ENCODE results near the gene JMJD4. TPM values are rescaled to one million over a fixed set of nuclear protein-coding genes. Genes with fewer than 3 reads are reported as not detected.

The JMJD4 gene
- total and polyA plus RNA-seq, 2 donors (not counting 3 experiments of a cell fraction or from before 2014, with no cell fraction given) = 17.3 to 31.2 TPM

DNA sequence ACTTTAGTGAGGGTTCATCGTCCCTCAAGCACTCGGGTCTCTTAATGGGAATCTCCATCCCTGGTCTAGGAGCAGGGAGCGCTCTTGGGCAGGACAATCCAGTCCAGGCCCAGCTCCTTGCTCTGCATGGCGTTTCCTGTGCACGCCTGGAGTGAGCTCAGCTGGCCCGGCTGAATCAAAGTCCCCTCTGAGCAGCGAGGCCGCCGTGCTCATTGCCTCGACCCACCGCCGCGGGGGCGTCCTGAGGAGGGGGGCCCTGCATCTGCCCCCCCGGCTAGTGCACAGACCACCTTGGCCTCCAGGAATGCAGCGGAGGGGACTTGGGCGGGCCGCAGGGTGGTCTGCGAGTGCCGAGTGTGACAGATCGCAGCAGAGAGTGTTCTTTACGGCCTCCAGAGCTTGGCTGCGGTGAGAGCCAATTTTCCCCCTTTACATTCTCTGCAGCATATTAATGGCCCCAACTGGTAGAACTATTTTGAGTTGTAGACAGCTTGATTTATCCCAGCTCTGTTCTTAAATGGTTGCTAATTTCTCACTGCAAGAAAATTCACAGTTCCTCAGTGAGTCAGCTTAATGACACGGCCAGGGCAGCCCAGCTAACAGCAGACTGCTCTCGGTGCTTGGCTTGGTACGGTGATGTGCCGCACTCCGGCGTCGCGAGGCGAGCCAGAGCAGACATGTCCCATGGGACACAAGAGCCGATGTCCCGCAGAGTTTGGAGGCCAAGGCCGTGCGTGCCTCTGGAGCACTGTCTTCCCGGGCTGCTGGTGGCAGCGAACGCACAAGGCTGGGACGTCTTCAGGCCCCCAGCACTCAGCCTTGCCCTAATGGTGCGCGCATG lies 39.9 kb upstream of the JMJD4 start:
- H3K4me1 ChIP-seq (ENCODE audit: control insufficient read depth, extremely low read depth, insufficient read depth, low read length) = peaks cover 10% of the 10 kb centered on the region

More for the DNA sequence above, 39.9 kb upstream of the JMJD4 start:
- H3K27me3 ChIP-seq (ENCODE audit: control insufficient read depth in 2 of 2, insufficient read depth in 2 of 2, low read length in 2 of 2) = no peaks in the 10 kb centered on the region
- H3K27ac ChIP-seq (ENCODE audit: insufficient read depth, low read depth, low read length) = no peak overlapping the region
- no peak for DNase-seq (ENCODE audit: low read depth, low spot score)
- H4K20me1 ChIP-seq (replicated peaks; ENCODE audit: control insufficient read depth, extremely low read depth, insufficient read depth, low read length) = no peaks in the 10 kb centered on the region
- intact Hi-C loops (cut with micrococcal nuclease) (no loop called here), dilution Hi-C loops (cut with MboI; ENCODE audit: extremely low pct_ligation_motif_present, low sequenced_read_pairs) (no loop called here)
- H3K9me3 ChIP-seq (replicated peaks; ENCODE audit: control insufficient read depth, insufficient read depth, low read length) = no peaks in the 10 kb centered on the region
- no TSS peak for BruUV-seq (replicated peaks)
- ChIA-PET CTCF (interaction anchor here (1.1 to 1.9 kb wide), 3 partner anchors 12 to 13 kb away, joined by 3 to 7 read pairs (median 4); no protein-coding TSS in a partner anchor), POLR2A (interaction anchor here (0.6 kb wide), 1 partner anchor 344 kb away, joined by 3 read pairs; no protein-coding TSS in a partner anchor)
- FAIRE-seq = no peak
- no peaks in the 10 kb centered on the region for H3K79me2 ChIP-seq (ENCODE audit: control insufficient read depth, insufficient read depth, low read length)
- no peak overlapping the region for H2AFZ ChIP-seq (ENCODE audit: low read depth, low read length)
- H3K4me2 ChIP-seq (ENCODE audit: insufficient read depth, low read length) = no peak overlapping the region
- TF ChIP-seq MYC (IDR thresholded peaks at IDR 0.05; ENCODE audit: low read depth, low read length) (no peak), EZH2 (IDR thresholded peaks at IDR 0.05; ENCODE audit: borderline replicate concordance, low read depth, low read length, severe bottlenecking) (no peak), POLR2A (IDR thresholded peaks at IDR 0.05; ENCODE audit: low read depth, low read length) (no peak), FOS (IDR thresholded peaks at IDR 0.05; ENCODE audit: borderline replicate concordance, insufficient read depth, low read length) (no peak), JUN (IDR thresholded peaks at IDR 0.05; ENCODE audit: borderline replicate concordance, insufficient read depth, insufficient read length, low read depth) (no peak), POLR2AphosphoS5 (IDR thresholded peaks at IDR 0.05; ENCODE audit: insufficient read depth, low read depth, low read length) (no peak), GATA2 (IDR thresholded peaks at IDR 0.05; ENCODE audit: insufficient read depth, insufficient read length, low read depth, low read length) (no peak)
- TF ChIP-seq, protein P1, sequence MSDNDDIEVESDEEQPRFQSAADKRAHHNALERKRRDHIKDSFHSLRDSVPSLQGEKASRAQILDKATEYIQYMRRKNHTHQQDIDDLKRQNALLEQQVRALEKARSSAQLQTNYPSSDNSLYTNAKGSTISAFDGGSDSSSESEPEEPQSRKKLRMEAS (IDR thresholded peaks at IDR 0.05; ENCODE audit: insufficient read depth, insufficient read length) = no peak
- TF ChIP-seq, protein P2, sequence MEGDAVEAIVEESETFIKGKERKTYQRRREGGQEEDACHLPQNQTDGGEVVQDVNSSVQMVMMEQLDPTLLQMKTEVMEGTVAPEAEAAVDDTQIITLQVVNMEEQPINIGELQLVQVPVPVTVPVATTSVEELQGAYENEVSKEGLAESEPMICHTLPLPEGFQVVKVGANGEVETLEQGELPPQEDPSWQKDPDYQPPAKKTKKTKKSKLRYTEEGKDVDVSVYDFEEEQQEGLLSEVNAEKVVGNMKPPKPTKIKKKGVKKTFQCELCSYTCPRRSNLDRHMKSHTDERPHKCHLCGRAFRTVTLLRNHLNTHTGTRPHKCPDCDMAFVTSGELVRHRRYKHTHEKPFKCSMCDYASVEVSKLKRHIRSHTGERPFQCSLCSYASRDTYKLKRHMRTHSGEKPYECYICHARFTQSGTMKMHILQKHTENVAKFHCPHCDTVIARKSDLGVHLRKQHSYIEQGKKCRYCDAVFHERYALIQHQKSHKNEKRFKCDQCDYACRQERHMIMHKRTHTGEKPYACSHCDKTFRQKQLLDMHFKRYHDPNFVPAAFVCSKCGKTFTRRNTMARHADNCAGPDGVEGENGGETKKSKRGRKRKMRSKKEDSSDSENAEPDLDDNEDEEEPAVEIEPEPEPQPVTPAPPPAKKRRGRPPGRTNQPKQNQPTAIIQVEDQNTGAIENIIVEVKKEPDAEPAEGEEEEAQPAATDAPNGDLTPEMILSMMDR (IDR thresholded peaks at IDR 0.05; ENCODE audit: extremely low read depth in 1 of 2, insufficient read depth in 1 of 2, low read depth in 1 of 2, low read length in 2 of 2) = no peak
- H3K36me3 ChIP-seq (ENCODE audit: control insufficient read depth in 2 of 2, extremely low read depth in 1 of 2, insufficient read depth in 2 of 2, low read length in 2 of 2) = peaks cover 0 to 4% of the 10 kb centered on the region in 2 experiments
- no peak overlapping the region for H3K9ac ChIP-seq (replicated peaks; ENCODE audit: extremely low read depth, insufficient read depth, low read length)
- H3K9me1 ChIP-seq (replicated peaks; ENCODE audit: control insufficient read depth, extremely low read depth, insufficient read depth, low read length) = no peaks in the 10 kb centered on the region
- H3K4me3 ChIP-seq (replicated peaks in 1 of 3; ENCODE audit: insufficient read depth in 1 of 3, low read depth in 1 of 3, low read length in 3 of 3) = no peak overlapping the region

Data from endothelial cell of umbilical vein (primary cell).